Coronary artery (tissue), 2 donors: Measurements from ENCODE around the gene BTNL2.

ENCODE experiments used
- DNase-seq: peaks from one replicate; pipeline ENCODE4 v3.0.0-alpha.2; 2017; ENCODE audit warnings: low spot score
- H3K27ac ChIP-seq, 2 donors: fragments of 200-600 bp; sonication (generic); one replicate each; pipeline ENCODE4 v1.5.1; 2016 to 2019
- H3K4me3 ChIP-seq: fragments of 200-600 bp; sonication (generic); 2 replicates; pipeline ENCODE4 v1.5.1; 2016; ENCODE audit warnings: mild to moderate bottlenecking, moderate library complexity
- TF ChIP-seq, protein P1 (sequence below): fragments of 200-600 bp; sonication (generic); IDR thresholded peaks from one replicate; pipeline ENCODE4 v1.5.1; 2019; ENCODE audit warnings: antibody characterized with exemption

Gene BTNL2, protein sequence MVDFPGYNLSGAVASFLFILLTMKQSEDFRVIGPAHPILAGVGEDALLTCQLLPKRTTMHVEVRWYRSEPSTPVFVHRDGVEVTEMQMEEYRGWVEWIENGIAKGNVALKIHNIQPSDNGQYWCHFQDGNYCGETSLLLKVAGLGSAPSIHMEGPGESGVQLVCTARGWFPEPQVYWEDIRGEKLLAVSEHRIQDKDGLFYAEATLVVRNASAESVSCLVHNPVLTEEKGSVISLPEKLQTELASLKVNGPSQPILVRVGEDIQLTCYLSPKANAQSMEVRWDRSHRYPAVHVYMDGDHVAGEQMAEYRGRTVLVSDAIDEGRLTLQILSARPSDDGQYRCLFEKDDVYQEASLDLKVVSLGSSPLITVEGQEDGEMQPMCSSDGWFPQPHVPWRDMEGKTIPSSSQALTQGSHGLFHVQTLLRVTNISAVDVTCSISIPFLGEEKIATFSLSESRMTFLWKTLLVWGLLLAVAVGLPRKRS

DNA sequence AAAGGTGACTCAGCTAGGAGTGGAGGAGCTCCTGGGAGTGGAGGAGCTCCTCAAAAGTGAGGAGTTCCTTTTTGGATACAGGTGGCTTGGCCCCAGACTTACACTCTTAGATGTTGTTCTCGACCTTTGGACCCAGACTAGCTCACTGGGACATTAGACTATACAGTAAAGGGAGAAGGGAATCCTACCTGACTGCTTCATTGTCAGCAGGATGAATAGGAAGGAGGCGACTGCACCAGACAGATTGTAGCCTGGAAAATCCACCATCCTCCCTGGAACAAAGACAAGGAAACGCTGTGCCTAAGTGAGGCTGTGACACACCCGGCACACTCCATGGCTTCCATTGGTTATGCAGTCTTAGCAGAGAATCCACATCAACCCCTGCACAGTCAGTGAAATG, at the start of gene BTNL2:
Gene BTNL2, minus strand, starts transcription at position 325 of the 400 bp plus-strand sequence. Its CDS starts 58 bp downstream, at position 267.
- no peak within 1 kb of the TSS for H3K27ac ChIP-seq
- H3K4me3 ChIP-seq, result no peak within 1 kb of the TSS
- no peak for DNase-seq
- TF ChIP-seq, protein P1, sequence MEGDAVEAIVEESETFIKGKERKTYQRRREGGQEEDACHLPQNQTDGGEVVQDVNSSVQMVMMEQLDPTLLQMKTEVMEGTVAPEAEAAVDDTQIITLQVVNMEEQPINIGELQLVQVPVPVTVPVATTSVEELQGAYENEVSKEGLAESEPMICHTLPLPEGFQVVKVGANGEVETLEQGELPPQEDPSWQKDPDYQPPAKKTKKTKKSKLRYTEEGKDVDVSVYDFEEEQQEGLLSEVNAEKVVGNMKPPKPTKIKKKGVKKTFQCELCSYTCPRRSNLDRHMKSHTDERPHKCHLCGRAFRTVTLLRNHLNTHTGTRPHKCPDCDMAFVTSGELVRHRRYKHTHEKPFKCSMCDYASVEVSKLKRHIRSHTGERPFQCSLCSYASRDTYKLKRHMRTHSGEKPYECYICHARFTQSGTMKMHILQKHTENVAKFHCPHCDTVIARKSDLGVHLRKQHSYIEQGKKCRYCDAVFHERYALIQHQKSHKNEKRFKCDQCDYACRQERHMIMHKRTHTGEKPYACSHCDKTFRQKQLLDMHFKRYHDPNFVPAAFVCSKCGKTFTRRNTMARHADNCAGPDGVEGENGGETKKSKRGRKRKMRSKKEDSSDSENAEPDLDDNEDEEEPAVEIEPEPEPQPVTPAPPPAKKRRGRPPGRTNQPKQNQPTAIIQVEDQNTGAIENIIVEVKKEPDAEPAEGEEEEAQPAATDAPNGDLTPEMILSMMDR, result no peak

DNA sequence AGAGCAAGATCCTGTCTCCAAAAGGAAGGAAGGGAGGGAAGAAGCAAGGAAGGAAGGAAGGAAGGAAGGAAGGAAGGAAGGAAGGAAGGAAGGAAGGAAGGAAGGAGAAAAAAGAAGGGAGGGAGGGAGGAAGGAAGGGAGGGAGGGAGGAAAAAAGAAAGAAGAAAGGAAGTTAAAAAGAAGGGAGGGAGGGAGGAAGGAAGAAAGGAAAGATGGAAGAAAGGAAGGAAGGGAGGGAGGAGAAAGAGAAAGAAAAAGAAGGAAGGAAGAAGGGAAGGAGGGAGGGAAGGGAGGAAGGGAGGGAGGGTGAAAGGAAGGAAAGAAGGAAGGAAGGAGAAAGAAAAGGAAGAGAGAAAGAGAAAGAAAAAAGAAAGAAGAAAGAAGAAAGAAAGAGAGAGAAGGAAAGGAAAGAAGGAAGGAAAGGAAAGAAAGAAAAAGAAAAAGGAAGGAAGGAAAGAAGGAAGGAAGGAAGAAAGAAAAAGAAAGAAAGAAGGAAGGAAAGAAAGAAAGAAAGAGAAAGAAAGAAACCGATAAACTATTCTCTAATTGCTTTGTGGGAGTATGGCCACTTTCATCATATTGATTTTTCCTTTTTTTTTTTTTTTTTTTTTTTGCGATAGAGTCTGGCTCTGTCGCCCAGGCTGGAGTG, 42.2 kb upstream of the BTNL2 start:
- DNase-seq, result no peak
- TF ChIP-seq, protein P1, result no peak
- Histone ChIP-seq H3K4me3 (no peak overlapping the region), H3K27ac (no peak overlapping the region)

DNA sequence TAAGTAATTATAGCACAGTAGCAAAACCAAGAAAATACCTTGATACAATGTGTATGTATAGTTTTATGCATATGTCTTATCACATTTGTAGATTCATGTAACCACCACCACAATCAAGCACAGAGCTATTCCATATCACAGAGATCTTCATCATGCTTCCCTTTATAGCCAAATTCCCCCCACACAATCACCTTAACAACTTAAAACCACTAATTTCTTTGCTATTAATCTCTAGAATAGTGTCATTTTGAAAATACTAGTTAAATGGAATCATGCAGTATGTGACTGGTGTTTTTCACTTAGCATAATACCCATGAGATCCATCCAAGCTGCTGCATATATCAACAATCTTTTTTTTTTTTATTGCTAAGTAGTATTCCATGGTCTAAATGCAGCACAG, 41.0 kb upstream of the BTNL2 start:
- Histone ChIP-seq H3K4me3 (no peak overlapping the region), H3K27ac (no peak overlapping the region)
- TF ChIP-seq, protein P1, result no peak
- DNase-seq, result no peak

DNA sequence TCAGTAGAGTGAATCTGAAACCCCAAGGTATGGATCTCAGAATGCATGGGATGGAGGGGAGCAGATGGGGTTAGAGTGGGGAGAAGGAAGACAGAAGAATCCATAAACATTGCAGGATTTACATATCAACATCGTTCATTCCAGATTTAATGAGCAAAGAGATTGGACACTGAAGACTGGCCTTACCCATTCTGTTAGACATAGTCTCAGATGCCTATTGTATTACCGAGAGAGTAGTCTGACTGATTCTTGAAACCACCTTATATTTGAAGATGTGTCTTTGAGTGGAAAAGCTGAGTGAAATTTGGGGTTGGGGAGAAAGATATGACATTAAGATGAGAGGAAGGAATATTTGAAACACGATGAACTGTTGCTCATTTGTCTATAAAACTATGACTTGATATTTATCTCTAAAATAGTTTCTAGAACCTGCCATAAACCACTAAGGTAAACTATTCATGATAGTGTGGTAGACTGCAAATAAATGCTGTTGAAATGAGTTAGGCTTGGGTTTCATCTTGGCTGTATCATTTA, 38.4 kb upstream of the BTNL2 start:
- DNase-seq, result no peak
- Histone ChIP-seq H3K27ac (no peak overlapping the region), H3K4me3 (no peak overlapping the region)
- TF ChIP-seq, protein P1, result no peak

DNA sequence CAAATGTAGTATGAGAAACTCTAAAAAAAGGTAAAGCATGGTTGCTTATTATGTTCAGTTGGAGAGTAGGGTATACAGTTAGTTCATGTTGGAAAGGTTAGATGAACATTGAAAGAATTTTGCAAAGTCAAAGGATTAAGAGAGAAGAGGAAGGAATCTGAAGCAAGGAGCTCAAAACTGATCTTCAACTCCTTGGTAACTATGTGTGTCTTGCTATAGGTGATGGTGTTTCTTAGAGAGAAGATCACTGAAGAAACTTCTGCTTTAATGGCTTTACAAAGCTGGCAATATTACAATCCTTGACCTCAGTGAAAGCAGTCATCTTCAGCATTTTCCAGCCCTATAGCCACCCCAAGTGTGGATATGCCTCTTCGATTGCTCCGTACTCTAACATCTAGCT, 37.5 kb upstream of the BTNL2 start:
- TF ChIP-seq, protein P1, result no peak
- Histone ChIP-seq H3K4me3 (no peak overlapping the region), H3K27ac (no peak overlapping the region)
- DNase-seq, result no peak

DNA sequence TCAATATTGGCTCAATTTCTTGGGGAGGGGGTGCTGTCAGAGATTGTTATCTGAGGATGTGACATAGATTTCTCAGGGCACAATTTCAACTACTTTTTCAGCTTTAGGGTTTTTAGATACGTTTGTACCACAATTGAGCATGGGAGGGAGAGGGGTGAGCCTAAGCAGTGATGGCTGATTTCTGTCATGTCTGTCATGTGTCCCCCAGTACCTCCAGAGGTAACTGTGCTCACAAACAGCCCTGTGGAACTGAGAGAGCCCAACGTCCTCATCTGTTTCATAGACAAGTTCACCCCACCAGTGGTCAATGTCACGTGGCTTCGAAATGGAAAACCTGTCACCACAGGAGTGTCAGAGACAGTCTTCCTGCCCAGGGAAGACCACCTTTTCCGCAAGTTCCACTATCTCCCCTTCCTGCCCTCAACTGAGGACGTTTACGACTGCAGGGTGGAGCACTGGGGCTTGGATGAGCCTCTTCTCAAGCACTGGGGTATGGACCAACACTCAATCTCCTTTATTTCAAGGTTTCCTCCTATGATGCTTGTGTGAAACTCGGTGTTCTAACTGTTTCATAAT, 36.1 kb upstream of the BTNL2 start:
- TF ChIP-seq, protein P1, result no peak
- Histone ChIP-seq H3K27ac (no peak overlapping the region), H3K4me3 (no peak overlapping the region)
- no peak for DNase-seq
